MM.1S (cell line): ENCODE results near the gene L3MBTL3.

Experiments
- DNase-seq: peaks from one replicate; pipeline ENCODE4 v3.0.0-alpha.2; 2015
- H2AFZ ChIP-seq: fragments of 300-600 bp; sonication (generic); 2 replicates; pipeline ENCODE4 v1.6.0; 2016; ENCODE audit warnings: antibody characterized with exemption, low read length
- H3F3A ChIP-seq: fragments of 300-600 bp; sonication (generic); 2 replicates; pipeline ENCODE4 v1.6.1; 2016; ENCODE audit warnings: mild to moderate bottlenecking, antibody characterized with exemption, low read length, moderate library complexity, mixed read lengths; ENCODE audit not compliant: insufficient read depth
- H3K27ac ChIP-seq: fragments of 300-600 bp; sonication (generic); 2 replicates; pipeline ENCODE4 v1.5.1; 2016; ENCODE audit warnings: mild to moderate bottlenecking, low read length
- H3K27me3 ChIP-seq: fragments of 300-600 bp; sonication (generic); replicated peaks from 2 replicates; pipeline ENCODE4 v1.6.0; 2016; ENCODE audit warnings: low read length; ENCODE audit not compliant: insufficient read depth
- H3K36me3 ChIP-seq: fragments of 300-600 bp; sonication (generic); replicated peaks from 2 replicates; pipeline ENCODE4 v1.6.1; 2016; ENCODE audit warnings: mild to moderate bottlenecking, low read length, mixed read lengths; ENCODE audit not compliant: insufficient read depth
- H3K4me1 ChIP-seq: fragments of 300-600 bp; sonication (generic); 2 replicates; pipeline ENCODE4 v1.6.1; 2016; ENCODE audit warnings: low read length, mixed read lengths
- H3K4me2 ChIP-seq: fragments of 300-600 bp; sonication (generic); 2 replicates; pipeline ENCODE4 v1.6.0; 2016; ENCODE audit warnings: low read depth, low read length
- H3K4me3 ChIP-seq: fragments of 300-600 bp; sonication (generic); 2 replicates; pipeline ENCODE4 v1.5.1; 2016; ENCODE audit warnings: low read length, mixed read lengths
- H3K79me2 ChIP-seq: fragments of 300-600 bp; sonication (generic); 2 replicates; pipeline ENCODE4 v1.6.1; 2016; ENCODE audit warnings: mixed run types, low read length, mixed read lengths
- H3K9ac ChIP-seq: fragments of 300-600 bp; sonication (generic); 2 replicates; pipeline ENCODE4 v1.6.1; 2016; ENCODE audit warnings: low read length, mixed read lengths
- H3K9me2 ChIP-seq: fragments of 300-600 bp; sonication (generic); replicated peaks from 2 replicates; pipeline ENCODE4 v1.6.1; 2016; ENCODE audit warnings: mild to moderate bottlenecking, low read length, mixed read lengths; ENCODE audit not compliant: insufficient read depth
- H3K9me3 ChIP-seq: fragments of 300-600 bp; sonication (generic); replicated peaks from 2 replicates; pipeline ENCODE4 v1.6.1; 2016; ENCODE audit warnings: mild to moderate bottlenecking, low read length, mixed read lengths; ENCODE audit not compliant: insufficient read depth
- H4K20me1 ChIP-seq: fragments of 300-600 bp; sonication (generic); 2 replicates; pipeline ENCODE4 v1.6.1; 2016; ENCODE audit warnings: mild to moderate bottlenecking, low read length, moderate library complexity, mixed read lengths; ENCODE audit not compliant: insufficient read depth
- EZH2 ChIP-seq: fragments of 300-600 bp; sonication (generic); optimal IDR thresholded peaks from 2 replicates; pipeline ENCODE3; 2017; ENCODE audit warnings: low read depth, mild to moderate bottlenecking, antibody characterized with exemption, low read length, mixed read lengths
- EZH2phosphoT487 ChIP-seq: fragments of 300-600 bp; sonication (generic); IDR thresholded peaks from 2 replicates; pipeline ENCODE4 v1.6.1; 2018; ENCODE audit warnings: antibody characterized with exemption, low read length
- TF ChIP-seq, protein P1 (sequence below): fragments of 300-600 bp; sonication (generic); IDR thresholded peaks from 2 replicates; pipeline ENCODE4 v1.5.1; 2016; ENCODE audit warnings: antibody characterized with exemption, low read length, mixed read lengths

Gene L3MBTL3

DNA sequence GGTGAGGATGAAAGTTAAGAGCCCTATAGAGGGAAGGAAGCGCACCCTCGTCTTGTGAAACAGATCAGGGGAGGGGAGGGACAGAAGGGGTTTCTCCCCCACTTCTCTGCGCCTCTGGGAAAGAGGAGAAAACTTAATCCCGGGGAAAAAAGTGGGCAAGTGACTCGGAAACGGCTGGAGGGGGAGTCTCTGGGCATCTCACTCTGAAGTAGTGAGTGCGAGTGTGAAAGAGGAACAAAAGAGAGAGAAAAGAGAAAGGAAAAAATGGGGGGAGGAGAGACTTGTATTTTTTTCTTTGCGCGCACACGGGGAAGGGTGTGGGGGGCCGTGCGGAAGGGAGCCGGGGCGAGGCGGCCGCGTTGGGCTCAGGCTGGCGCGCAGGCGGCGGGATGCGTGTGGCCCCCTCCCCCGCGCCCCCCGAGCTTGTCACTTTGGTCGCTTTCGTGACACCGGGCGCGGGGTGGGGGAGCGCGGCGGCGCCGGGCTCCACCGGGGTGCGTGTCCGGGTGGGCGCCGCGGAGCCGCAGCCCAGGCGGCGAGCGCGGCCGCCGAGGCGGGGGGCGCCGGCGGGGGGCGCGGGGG lies 454 bp downstream of the L3MBTL3 start:
- Histone ChIP-seq H3K27ac (peak overlapping the region; percentile 32; the same call in 1 of the 2 replicates), H3K79me2 (no peaks in the 10 kb centered on the region), H3K27me3 (no peaks in the 10 kb centered on the region), H3K9ac (peak overlapping the region; percentile 53; the same call in 1 of the 2 replicates), H4K20me1 (no peaks in the 10 kb centered on the region), H2AFZ (peak overlapping the region; percentile 90), H3K36me3 (no peaks in the 10 kb centered on the region), H3K4me1 (peaks cover 9% of the 10 kb centered on the region; the same call in 1 of the 2 replicates), H3F3A (peaks cover 8% of the 10 kb centered on the region; the same call in 1 of the 2 replicates), H3K9me2 (no peaks in the 10 kb centered on the region), H3K9me3 (no peaks in the 10 kb centered on the region), H3K4me3 (peak overlapping the region; percentile 91), H3K4me2 (peak overlapping the region; percentile 46)
- DNase-seq = peak; percentile 28
- TF ChIP-seq EZH2phosphoT487 (no peak), EZH2 (no peak)
- TF ChIP-seq, protein P1, sequence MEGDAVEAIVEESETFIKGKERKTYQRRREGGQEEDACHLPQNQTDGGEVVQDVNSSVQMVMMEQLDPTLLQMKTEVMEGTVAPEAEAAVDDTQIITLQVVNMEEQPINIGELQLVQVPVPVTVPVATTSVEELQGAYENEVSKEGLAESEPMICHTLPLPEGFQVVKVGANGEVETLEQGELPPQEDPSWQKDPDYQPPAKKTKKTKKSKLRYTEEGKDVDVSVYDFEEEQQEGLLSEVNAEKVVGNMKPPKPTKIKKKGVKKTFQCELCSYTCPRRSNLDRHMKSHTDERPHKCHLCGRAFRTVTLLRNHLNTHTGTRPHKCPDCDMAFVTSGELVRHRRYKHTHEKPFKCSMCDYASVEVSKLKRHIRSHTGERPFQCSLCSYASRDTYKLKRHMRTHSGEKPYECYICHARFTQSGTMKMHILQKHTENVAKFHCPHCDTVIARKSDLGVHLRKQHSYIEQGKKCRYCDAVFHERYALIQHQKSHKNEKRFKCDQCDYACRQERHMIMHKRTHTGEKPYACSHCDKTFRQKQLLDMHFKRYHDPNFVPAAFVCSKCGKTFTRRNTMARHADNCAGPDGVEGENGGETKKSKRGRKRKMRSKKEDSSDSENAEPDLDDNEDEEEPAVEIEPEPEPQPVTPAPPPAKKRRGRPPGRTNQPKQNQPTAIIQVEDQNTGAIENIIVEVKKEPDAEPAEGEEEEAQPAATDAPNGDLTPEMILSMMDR = no peak

DNA sequence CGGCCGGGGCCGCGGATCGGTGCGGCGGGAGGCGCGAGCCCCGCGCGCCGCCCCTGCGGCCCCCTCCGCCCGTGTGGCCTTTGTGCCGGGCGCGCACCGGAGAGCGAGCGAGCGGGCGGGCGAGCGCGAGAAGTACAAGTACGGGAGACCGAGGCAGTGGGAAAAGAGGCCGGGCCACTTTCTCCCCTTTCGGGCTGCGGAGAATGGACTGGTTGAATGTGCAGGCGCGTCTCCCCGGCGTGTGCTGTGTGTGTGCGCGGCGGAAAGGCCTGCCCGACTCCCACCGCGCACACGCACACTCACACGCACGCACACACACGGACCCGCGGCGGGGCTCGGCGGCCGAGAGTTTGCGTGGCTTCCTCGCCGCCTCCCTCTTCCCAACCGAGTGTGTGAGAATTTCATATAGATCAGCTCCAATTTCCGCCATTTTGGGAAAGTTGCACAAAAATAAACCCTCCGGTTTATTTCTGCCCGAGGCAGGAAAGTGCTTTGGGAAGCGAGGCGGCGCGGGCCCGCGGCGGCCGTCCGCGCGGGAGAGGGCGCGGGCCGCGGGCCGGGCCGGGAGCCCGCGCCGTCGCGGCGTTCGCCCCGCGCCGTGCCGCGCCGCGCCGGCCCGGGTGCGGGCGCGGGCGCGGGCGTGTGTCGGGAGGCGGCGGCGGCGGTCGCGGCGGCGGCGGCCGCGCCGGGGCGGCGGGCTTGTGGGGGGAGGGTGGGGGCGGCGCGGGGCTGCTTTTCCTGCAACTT lies 1.1 kb downstream of the L3MBTL3 start:
- peaks cover 8% of the 10 kb centered on the region; the same call in 1 of the 2 replicates for H3F3A ChIP-seq
- H3K9me3 ChIP-seq = no peaks in the 10 kb centered on the region
- peak overlapping the region; percentile 78 for H3K4me3 ChIP-seq
- H3K4me1 ChIP-seq = peaks cover 9% of the 10 kb centered on the region; the same call in 1 of the 2 replicates
- H4K20me1 ChIP-seq = no peaks in the 10 kb centered on the region
- H3K36me3 ChIP-seq = no peaks in the 10 kb centered on the region
- H3K9me2 ChIP-seq = no peaks in the 10 kb centered on the region
- TF ChIP-seq EZH2 (no peak), EZH2phosphoT487 (no peak)
- TF ChIP-seq, protein P1 = no peak
- no peak overlapping the region for H3K27ac ChIP-seq
- H2AFZ ChIP-seq = peak overlapping the region; percentile 83
- H3K79me2 ChIP-seq = no peaks in the 10 kb centered on the region
- peak overlapping the region; percentile 68 for H3K4me2 ChIP-seq
- no peaks in the 10 kb centered on the region for H3K27me3 ChIP-seq
- H3K9ac ChIP-seq = peak overlapping the region; percentile 54; the same call in 1 of the 2 replicates
- peak; percentile 39 for DNase-seq

DNA sequence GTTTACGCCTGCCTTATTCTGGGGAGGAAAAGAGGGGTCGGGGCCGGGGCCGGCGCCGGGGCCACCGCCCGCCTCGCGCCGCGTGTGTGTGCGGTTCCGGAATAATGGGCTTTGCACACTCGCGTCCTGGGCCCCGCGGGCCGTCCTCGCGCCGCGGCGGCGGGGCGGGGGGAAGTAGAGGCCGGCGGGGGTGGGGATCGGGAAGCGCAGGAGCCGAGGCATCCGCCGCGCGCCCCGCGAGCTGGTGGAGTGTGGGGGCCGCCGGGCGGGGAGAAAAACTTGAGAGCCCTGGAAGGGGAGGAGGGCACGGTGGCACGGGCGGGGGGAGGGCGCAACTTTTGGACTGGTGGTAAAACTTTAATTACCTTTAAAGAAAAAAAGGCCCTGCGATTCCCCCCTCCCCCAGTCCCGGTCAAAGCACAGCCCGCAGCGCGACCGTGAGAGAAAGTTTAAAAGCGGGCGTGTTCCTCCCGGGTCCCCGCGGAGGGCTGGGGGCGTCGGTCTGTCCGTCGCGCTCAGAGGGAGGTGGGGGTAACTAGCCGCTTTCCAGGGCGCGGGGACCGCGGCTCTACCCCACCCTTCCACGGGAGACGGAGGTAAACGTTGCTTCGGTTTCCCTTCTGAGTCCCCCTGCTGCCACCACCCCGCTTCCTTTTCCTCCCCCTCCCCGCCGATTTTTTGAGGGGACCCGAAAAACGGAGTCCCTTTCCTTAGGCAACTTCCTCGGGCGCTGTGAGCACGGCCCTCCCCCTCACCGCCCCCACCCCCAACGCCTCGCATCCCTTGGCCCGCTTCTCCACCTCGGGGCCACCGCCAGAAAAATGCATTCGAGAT lies 1.9 kb downstream of the L3MBTL3 start:
- Histone ChIP-seq H3K36me3 (no peaks in the 10 kb centered on the region), H2AFZ (peak overlapping the region; percentile 73), H4K20me1 (no peaks in the 10 kb centered on the region), H3K79me2 (no peaks in the 10 kb centered on the region), H3K4me2 (peak overlapping the region; percentile 71), H3F3A (peaks cover 8% of the 10 kb centered on the region; the same call in 1 of the 2 replicates), H3K9me3 (no peaks in the 10 kb centered on the region), H3K27me3 (no peaks in the 10 kb centered on the region), H3K4me3 (peak overlapping the region; percentile 72), H3K27ac (peak overlapping the region; percentile 28; the same call in 1 of the 2 replicates), H3K9ac (peak overlapping the region; percentile 36; the same call in 1 of the 2 replicates), H3K9me2 (no peaks in the 10 kb centered on the region), H3K4me1 (peaks cover 9% of the 10 kb centered on the region; the same call in 1 of the 2 replicates)
- no peak for DNase-seq
- TF ChIP-seq EZH2phosphoT487 = no peak
- TF ChIP-seq, protein P1 = no peak
- TF ChIP-seq EZH2 = no peak
